Activated naive CD4-positive, alpha-beta T cell treated with anti-CD3 and anti-CD28 coated beads, Interleukin-2, amount 50 U/mL, for 24 hours (primary cell): Measurements from ENCODE around the gene SERHL2.

Experiments used
- H3K27ac Mint-ChIP-seq: one replicate; pipeline ENCODE4 v1.8.0; 2021; ENCODE audit warnings: mild to moderate bottlenecking, mixed read lengths
- H3K27me3 Mint-ChIP-seq: one replicate; pipeline ENCODE4 v1.8.0; 2021; ENCODE audit warnings: mixed read lengths
- H3K36me3 Mint-ChIP-seq: one replicate; pipeline ENCODE4 v1.8.0; 2021; ENCODE audit warnings: mixed read lengths
- H3K4me1 Mint-ChIP-seq: one replicate; pipeline ENCODE4 v1.8.0; 2021; ENCODE audit warnings: mixed read lengths
- H3K4me3 Mint-ChIP-seq: one replicate; pipeline ENCODE4 v1.8.0; 2021; ENCODE audit warnings: mild to moderate bottlenecking, mixed read lengths
- H3K9me3 Mint-ChIP-seq: one replicate; pipeline ENCODE4 v1.8.0; 2021; ENCODE audit warnings: mixed read lengths

SERHL2 gene

GRCh38 chr22:42622061-42622710 is 68.4 kb downstream of the SERHL2 start:
- Mint-ChIP-seq H3K4me3 (no peak overlapping the region), H3K36me3 (no peaks in the 10 kb centered on the region), H3K27ac (no peak overlapping the region), H3K27me3 (no peaks in the 10 kb centered on the region), H3K9me3 (no peaks in the 10 kb centered on the region), H3K4me1 (peaks cover 9% of the 10 kb centered on the region)

GRCh38 chr22:42623301-42623751 is 69.6 kb downstream of the SERHL2 start:
- Mint-ChIP-seq H3K27me3 (no peaks in the 10 kb centered on the region), H3K9me3 (no peaks in the 10 kb centered on the region), H3K36me3 (peaks cover 2% of the 10 kb centered on the region), H3K4me1 (peaks cover 5% of the 10 kb centered on the region), H3K27ac (no peak overlapping the region), H3K4me3 (no peak overlapping the region)
